GM18861 (cell line): ENCODE results near the gene WWTR1.
A peak's percentile ranks its signal among the peaks of the same experiment; 100 is the strongest.

Experiments
- ATAC-seq: cut with Tn5 transposase; IDR thresholded peaks from one replicate; pipeline ENCODE4 v1.9.1; 2021; ENCODE audit not compliant: unreplicated experiment

Gene WWTR1

DNA sequence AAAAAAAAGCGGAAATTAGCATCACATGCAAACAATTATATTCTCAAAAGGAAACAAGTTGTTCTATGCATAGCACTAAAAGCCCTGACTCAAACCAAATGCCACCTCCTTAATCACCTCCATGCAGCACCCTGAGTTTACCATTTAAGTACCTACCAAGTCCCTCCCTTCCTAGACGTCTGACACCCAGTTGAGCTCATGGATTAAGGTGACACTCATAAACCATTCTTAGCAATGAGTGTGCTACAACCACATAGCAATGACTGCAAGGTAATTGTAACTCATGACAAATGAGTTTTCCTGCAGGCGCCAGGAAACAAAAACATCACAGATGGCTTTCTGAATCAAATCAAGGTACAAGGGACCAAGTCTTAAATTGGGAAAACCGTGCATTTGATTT lies 32.0 kb downstream of the WWTR1 start:
- ATAC-seq = no peak

DNA sequence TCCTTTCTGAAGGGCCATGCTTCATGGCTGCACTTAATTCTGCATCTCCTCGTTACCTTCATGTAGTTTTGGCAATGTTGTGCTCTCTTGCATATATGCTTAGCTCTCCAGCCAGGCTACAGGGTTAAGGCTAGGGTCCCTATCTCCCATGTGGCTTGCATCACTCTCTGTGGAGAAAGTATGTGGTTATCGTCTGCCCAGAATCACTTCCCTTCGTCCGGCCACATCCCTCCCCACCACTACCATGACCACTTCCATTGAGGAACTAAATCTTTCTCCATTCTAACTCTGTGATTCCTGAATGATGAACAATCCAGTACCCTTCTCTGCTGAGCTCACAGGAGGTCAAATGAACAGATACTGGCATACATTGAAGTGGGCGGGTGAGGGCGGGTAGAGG lies 34.0 kb downstream of the WWTR1 start:
- ATAC-seq = no peak

DNA sequence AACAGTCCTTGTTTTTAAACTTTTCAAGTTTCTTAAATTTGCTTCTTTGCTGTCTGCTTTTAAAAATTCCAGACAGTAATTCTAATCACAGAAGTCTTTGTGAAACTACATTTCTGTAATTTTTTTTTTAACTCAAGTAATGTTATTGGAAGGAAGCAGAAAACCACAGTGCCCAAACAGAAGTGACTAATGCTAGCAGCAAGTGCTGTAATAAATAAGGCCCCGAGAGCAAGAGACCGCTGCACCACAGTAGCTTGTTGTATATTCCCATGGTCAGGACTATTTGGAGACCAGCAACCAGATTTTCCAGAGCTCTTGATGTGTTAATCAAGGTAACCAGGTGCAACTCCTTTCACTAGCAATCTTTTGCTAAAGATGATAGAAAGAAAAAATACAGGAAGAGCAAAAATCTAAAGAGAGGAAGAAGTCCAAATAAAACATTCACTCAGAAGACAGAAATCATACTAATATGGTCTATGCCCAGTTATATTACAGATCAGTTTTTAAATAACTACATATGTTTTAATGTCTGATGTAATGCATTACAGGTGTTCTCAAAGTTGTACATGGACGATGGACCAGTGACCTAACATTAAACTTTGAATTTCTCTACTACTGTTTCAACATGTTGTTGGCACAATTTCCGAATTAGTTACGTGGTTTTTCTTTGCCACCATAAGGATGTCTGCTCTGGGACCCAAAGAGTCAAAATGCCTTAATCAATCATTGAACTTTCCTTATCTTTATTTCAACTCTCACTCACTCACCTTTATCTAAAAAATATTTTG lies 36.4 kb downstream of the WWTR1 start:
- peak; percentile 59 for ATAC-seq

DNA sequence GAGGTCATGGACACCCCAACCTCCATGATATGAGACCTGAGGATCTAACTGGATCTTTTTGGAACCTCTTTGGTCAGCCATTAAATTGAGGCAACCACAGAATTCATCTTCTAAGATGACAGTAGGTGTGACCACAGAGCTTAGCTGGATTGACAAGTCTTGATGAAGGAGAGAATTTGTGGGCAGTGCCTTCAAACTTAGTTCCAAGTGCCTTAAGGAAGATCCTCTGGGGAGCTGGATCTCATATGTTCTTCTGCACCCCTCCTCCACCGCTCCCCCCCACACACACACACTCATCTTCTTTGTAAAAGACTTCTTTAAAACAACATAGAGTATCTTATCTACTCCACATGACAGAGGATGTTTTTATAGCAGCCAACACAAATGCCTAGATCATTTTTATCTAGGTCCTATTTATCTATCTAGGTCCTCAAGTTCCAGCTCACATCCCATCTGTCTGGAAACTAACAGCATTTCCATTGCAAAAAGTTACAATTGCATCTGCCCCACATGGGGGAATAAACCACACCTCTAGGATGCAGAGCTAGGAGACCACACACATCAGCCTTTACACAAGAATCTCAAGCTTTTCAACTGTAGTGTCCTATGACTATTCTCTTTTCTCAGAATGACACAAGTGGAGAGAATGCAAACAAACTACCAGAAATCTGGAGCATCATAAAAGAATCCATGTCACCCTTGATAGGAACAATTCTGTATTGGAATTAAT lies 37.4 kb downstream of the WWTR1 start:
- peak; percentile 55 for ATAC-seq

DNA sequence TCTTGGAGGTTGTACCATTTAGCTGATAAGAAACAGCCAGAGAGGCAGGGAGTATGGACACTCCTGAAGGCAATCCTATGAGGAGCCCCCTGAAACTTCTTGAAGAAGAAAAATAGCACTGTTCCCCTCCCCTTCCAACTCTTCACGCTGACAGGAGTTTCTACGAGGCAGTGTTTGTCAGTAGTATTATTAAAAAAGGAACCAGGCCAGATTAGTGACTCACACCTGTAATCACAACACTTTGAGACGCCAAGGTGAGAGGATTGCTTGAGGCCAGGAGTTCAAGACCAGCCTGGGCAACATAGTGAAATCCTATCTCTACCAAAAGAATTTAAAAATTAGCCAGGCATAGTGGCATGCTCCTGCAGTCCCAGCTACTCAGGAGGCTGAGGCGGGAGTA lies 38.7 kb downstream of the WWTR1 start:
- no peak for ATAC-seq

DNA sequence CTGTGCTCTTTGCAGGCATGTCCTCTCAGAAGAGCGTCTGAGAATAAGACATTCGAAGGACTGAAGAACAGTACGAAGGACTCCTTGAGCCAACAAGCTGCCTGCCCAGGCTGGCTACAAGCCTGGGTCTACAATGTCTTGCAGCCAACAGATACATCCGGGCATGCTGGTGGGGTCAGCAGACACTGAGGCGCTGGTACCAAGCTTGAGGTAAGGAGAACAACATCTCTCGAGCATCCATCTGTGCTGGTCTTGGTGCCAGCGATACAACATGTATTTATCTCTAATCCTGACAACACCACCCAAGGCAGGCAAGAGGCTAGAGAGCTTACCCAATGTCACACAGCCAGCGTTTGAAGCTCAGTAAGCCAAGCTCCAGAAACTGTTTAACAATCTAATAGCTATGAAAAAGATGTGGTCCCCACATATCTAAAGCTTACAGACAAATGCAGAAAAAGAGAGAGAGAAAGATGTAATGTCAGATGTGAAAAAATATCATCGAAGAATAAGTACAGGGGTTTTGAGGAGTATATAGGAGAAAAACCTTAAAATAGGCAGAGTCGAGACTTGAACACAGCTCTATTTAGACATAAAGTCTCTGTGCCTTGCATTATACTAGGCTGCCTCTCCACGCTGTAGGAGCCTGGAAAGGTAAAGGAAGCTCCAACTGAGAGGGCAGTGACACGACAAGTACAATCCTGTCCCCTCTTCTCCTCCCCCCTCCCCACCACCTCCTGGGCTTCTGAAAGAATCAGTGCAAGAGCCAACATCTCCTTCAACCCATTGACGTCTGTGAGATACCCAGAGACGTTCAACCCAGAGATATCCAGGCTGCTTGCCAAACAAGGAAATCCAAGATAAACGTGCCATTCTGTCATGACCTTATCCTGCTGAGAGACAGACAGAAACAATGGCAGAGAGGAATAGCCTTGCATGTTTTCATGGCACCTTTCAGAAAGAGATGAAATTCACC lies 39.4 kb downstream of the WWTR1 start:
- ATAC-seq = no peak

DNA sequence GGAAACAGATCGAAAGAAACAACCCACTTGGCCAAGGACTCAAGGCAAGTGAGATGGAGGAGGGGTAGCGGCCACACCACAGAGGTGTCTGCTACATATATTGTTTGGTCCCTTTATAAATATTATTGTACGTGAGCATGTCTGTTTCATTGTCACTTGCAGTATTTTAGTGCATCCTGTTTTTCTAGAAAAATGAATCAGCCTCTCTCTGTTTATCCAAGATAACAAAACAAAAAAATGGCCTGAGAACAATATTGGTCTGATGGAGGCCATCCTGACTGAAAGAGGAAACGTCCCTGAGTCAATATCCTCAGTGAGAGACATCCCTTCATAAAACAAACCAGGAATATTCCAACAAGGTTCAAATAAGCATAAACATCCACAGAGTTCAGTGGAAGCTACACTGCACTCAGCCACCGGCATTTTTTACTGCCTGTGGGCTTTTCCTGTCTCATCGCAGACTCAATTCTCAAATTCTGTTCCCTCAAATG lies 42.0 kb downstream of the WWTR1 start:
- no peak for ATAC-seq

DNA sequence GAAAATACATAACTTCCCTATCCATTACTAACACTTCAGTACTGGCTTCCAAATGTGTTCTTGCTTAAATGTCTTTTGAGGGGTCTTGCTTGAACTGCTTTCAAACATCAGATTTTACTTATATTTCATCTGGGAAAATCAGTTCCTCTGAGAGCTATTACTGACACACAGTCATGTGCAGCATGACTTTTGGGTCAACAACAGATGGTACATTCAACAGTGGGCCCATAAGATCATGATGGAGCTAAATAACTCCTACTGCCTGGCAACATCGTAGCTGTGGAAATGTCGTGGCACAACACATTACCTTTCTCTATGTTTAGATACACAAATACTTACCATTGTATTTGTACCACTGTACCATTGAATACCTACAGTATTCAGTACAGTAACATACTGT lies 43.8 kb downstream of the WWTR1 start:
- no peak for ATAC-seq

DNA sequence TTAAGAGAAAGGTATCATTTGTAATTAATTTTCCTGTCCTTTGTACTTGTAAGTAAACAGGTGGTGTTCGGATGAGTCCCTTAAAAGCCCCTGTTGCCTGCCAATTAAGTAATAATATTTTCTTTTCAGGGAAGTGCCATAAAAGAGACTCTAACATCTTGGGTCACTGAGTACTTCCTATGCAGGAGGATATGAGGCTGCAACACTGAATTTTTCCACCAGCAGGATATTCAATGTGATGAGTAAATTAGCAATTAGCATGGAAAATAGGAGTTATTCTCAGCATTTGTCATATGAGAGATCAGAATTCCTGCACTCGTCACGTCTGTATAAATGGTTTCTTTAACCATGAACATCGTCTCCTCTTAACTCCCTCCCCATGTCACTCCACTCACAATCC lies 45.4 kb downstream of the WWTR1 start:
- no peak for ATAC-seq

DNA sequence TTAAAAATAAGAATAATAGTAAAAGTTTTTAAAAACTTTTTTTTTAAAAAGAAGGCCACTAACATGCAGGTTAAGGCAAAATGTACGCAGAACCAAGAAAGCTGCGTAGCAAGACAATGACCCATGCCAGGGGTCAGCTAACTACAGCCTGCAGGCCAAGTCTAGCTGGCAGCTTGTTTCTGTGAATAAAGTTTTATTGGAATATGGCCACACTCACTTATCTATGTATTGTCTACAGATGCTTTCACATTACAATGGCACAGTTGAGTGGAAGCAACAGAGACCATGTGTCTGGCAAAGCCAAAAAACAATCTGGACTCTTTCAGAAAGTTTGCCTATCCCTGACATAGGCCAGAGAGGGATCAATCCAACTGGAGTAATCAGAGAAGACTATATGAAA lies 46.7 kb downstream of the WWTR1 start:
- no peak for ATAC-seq

DNA sequence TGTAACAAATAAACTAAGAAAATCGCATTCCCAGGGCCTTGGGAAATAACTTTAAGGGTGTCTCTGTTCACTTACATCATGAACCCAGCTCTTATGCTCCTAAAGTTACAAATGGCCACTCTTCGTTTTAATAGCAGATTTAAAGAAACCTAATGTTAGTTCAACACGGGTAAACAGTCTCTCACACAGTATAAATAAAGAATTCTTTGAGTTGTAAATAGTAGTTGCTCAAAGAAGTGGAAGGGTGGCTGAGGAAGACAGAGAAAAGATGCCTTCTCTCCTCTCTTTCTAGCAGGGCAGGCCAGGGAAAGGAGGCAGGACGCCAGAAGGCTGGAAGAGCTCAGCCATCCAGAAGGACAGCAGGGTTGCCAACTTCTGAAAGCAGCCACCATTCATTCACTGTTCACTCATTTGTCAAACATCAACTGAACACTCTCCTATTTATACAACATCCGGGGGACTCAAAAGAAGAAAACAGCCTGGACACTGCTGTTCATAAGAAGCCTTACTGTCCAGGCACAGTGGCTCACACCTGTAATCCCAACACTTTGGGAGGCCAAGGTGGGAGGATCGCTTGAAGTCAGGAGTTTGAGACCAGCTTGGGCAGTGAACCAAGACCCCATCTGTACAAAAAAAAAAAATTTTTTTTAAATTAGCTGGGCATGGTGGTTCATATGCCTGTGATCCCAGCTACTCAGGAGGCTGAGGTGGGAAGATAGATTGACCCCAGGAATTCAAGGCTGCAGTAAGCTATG lies 47.3 kb downstream of the WWTR1 start:
- no peak for ATAC-seq

DNA sequence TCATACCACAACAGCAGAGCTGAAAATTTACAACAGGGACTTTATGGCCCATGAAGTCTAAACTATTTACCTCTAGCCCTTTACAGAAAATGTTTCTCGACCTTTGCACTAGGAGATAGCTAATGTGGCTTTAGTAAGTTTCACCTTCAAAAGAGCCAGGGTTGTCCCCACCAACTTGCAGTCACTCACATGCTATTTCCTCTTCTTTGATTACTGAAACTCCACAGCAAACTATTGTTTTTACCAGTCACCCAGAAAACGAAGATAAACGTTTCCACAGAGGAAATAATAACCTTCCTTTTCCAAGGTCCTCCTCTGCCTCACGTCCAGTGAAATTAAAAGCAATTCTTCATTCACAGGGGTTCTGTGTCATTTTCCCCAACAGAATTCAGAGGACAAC lies 48.2 kb downstream of the WWTR1 start:
- ATAC-seq = peak; percentile 95

DNA sequence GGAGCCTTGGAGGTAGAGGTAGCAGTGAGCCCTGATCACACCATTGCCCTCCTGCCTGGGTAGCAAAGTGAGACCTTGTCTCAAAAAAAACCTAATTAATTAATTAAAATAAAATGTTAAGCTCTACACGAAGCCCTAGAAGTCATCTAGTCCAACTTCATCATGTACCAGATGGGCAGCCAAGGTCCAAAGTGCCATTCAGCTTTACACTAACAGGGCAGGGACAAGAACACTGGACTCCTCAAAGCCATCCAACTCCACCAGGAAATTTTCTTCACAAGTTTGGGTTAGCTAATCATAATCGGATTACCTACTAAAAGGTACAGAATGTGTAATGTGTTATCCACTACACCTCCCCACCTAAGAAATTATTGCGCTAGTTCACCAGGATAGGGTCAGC lies 48.8 kb downstream of the WWTR1 start:
- ATAC-seq = no peak

DNA sequence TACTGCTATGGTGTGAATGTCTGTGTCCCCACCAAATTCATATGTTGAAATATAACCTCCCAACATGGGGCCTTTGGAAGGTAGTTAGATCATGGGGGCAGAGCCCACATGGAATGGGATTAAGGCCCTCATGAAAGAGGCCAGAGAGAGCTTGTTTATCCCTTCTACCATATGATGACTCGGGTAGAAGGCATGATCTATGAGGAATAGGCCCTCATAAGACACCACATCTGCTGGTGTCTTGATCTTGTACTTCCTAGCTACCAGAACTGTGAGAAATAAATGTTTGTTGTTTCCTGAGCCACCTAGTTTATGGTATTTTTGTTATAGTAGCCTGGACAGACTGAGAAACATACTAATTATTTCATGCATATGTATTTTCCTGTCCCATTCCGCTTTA lies 51.9 kb downstream of the WWTR1 start:
- ATAC-seq = no peak

DNA sequence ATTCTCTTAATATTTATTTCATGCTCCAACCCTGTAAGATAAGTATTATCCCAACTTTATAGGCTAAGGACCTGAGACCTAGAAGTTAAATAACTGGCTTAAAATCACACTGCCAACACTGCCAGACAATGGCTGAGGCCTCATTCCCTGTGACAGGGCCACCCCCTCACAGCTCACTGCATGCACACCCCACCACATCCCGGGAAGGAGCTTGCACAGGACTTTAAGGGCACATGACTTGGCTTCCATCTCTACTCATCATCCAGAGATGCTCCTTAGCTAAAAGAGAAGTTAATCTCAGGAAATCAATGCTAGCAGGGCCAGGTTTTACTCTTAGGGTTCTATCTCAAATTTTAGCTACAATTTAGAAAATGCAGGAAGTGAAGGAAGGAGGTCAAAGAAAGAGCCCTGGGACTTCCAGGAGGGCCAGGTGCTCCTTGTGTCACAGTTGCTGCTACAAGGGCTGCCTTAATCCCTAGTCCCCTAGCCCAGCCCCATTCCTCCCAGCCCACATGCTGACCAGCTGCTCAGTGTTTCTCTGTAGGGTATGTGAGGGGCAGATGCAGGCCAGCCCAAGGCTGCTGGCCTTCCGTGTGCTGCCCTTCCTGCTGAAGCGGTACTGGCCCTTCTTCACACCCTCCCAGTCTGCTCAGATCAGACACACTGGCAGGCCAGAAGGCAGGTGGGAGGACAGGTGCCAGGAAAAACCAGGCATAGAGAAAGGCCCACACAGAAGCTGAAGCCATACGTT lies 53.5 kb downstream of the WWTR1 start:
- ATAC-seq = no peak

DNA sequence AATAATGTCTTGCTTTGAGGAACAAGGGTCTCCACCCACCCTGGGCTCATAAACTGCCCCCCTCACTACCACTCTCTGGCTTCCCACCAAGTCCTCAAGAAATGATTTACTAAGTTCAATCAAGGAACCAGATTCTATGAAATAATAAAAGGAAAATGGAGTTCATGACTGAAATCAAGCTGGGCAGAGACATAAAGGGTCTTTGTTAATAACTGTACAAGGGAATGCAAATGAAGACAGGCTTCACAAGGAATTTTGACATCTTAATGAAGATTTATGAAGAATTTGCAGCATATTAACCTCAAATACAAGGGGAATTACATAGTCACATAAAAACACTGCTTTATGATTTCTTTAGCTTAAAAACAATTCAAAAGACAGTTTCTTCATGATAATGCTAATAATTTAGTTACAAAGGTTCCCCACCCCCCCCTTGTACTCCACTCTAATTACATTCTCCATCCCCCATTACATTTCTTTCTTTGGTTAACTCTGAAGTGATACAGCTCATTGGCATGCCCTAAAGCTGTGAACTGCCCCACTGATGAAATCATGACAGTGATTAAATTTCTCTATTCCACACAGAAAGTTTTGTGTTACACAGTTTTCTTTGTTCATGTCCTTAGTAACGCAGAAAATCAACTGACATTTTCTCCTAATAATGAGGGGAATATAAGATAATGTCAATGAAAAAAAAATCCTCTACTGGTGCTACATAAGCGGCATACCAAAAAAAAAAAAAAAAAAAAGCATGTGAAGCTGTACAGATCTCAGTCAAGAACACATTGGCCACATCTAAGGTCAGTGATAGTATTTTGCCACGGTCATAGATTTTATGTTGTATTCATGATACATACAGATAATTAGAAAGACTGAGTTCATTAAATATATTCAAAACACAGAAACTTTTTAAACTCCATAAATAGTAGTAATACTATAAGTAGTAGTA lies 54.4 kb downstream of the WWTR1 start:
- ATAC-seq = no peak

DNA sequence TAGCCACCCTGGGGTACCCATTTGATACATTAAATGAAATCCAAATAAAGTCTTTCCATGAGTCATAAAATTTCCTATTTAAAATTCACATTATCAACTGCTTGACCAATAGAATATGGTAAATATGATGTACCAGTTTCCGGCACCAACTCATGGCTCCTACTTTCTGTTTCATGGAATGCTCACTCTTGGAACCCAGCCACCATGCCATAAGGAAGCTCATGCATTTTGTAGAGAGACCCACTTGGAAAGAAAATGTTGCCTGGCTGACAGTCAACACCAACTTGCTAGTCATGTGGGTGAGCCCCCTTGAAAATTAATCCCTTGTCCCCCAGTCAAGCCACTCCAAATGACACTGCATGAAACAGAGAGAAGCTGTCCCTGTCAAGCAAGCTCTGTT lies 57.2 kb downstream of the WWTR1 start:
- no peak for ATAC-seq

DNA sequence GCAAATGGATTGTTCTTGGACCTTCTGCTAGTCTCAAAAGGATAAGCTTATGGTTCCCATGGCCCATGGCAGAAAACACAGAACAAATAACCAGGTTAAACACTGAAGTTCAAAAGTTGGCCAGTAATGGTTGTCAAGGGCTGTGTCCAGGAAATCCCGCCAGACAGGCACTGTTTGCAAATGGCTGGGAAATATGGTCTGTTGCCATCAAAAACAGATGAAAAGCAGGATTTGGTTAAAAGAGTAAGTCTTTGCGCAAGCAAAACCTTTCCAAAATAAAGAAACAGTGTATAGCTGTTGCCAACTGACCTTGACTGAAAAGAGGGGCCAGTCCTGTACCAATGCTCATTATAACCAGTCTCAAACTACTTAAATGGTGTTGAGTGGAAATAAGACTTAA lies 58.6 kb downstream of the WWTR1 start:
- ATAC-seq = no peak
